H1 (cell line): ENCODE measurements around the gene RAB14. TPM values are rescaled to one million over a fixed set of nuclear protein-coding genes. Genes with fewer than 3 reads are reported as not detected.
A peak's percentile ranks its signal among the peaks of the same experiment; 100 is the strongest.

ENCODE experiments used
- CTCF ChIA-PET: fragments of 300-600 bp; sonication (Branson Sonifier 250); formaldehyde crosslinking; loops from one replicate; lab custom pipeline; 2021; ENCODE audit not compliant: partially characterized antibody; lab: Charles Lee
- POLR2A ChIA-PET: fragments of 300-600 bp; sonication (Branson Sonifier 250); formaldehyde crosslinking; loops from one replicate; lab custom pipeline; 2021; ENCODE audit warnings: inconsistent platforms; ENCODE audit not compliant: partially characterized antibody; lab: Charles Lee
- DNase-seq, 2 experiments: peaks; one replicate each; pipeline versions ENCODE4 v3.0.0 to v3.0.0-alpha.2; 2010 to 2022; ENCODE audit warnings: low spot score in 2 of 2, low read depth in 1 of 2, mixed read lengths in 1 of 2
- FAIRE-seq: peaks from 2 replicates; lab custom pipeline; 2011; peaks lifted over from hg19 to GRCh38; lab: Jason Lieb, UNC
- H2AFZ ChIP-seq: 2 replicates; pipeline ENCODE4 v1.8.1; 2012; ENCODE audit warnings: low read length, inconsistent platforms
- H2AK5ac ChIP-seq: 2 replicates; pipeline ENCODE4 v1.6.1; 2013; ENCODE audit warnings: low read depth, low read length
- H2BK120ac ChIP-seq: replicated peaks from 2 replicates; pipeline ENCODE3; 2013; ENCODE audit warnings: low read depth, low read length, inconsistent platforms
- H2BK12ac ChIP-seq: 2 replicates; pipeline ENCODE4 v1.6.1; 2013; ENCODE audit warnings: low read depth, low read length
- H2BK15ac ChIP-seq: 2 replicates; pipeline ENCODE4 v1.6.1; 2013; ENCODE audit warnings: low read length
- H2BK20ac ChIP-seq: 2 replicates; pipeline ENCODE4 v1.6.1; 2013; ENCODE audit warnings: low read length
- H2BK5ac ChIP-seq: 2 replicates; pipeline ENCODE4 v1.6.1; 2013; ENCODE audit warnings: low read depth, low read length
- H3K14ac ChIP-seq: 2 replicates; pipeline ENCODE4 v1.6.1; 2013; ENCODE audit warnings: inconsistent platforms; ENCODE audit not compliant: insufficient read length
- H3K18ac ChIP-seq: 2 replicates; pipeline ENCODE4 v1.6.1; 2013; ENCODE audit warnings: low read length; ENCODE audit errors: extremely low read depth
- H3K23ac ChIP-seq: 2 replicates; pipeline ENCODE4 v1.6.1; 2013; ENCODE audit warnings: inconsistent platforms; ENCODE audit not compliant: insufficient read length
- H3K23me2 ChIP-seq: 2 replicates; pipeline ENCODE4 v1.6.1; 2013; ENCODE audit warnings: low read depth, low read length
- H3K27ac ChIP-seq: 2 replicates; pipeline ENCODE4 v1.6.1; 2011; ENCODE audit warnings: low read depth, low read length, inconsistent platforms
- H3K27me3 ChIP-seq, 4 experiments: replicated peaks in 1 of 4; 1 replicate in 1 of 4; 2 replicates in 3 of 4; pipeline versions ENCODE4 v1.6.1 to v1.8.1; 2011 to 2013; ENCODE audit warnings: low read length in 3 of 4, mild to moderate bottlenecking in 3 of 4, inconsistent platforms in 2 of 4, mixed read lengths in 2 of 4, moderate library complexity in 1 of 4; ENCODE audit not compliant: control insufficient read depth in 3 of 4, insufficient read depth in 3 of 4; ENCODE audit errors: extremely low read depth in 1 of 4
- H3K36me3 ChIP-seq, 4 experiments: 2 replicates each; pipeline versions ENCODE4 v1.6.1 to v1.8.1; 2011 to 2013; ENCODE audit warnings: mild to moderate bottlenecking in 4 of 4, low read length in 3 of 4, moderate library complexity in 2 of 4, control low read depth in 1 of 4, inconsistent platforms in 1 of 4; ENCODE audit not compliant: insufficient read depth in 4 of 4, control insufficient read depth in 2 of 4
- H3K4ac ChIP-seq: replicated peaks from 2 replicates; pipeline ENCODE3; 2013; ENCODE audit warnings: low read length, low read depth, mixed read lengths, inconsistent platforms; ENCODE audit not compliant: insufficient read length
- H3K4me1 ChIP-seq, 4 experiments: replicated peaks in 1 of 4; 1 replicate in 1 of 4; 2 replicates in 3 of 4; pipeline versions ENCODE4 v1.6.1 to v1.8.1; 2011 to 2013; ENCODE audit warnings: low read length in 3 of 4, inconsistent platforms in 2 of 4, mixed read lengths in 1 of 4; ENCODE audit not compliant: insufficient read depth in 4 of 4, control insufficient read depth in 3 of 4
- H3K4me2 ChIP-seq, 2 experiments: 2 replicates each; pipeline versions ENCODE4 v1.6.1 to v1.8.1; 2011 to 2013; ENCODE audit warnings: low read depth in 2 of 2, low read length in 2 of 2, control low read depth in 1 of 2, inconsistent platforms in 1 of 2, mild to moderate bottlenecking in 1 of 2; ENCODE audit not compliant: insufficient read depth in 1 of 2
- H3K4me3 ChIP-seq, 4 experiments: fragments of 200-600, 300-600 bp in 1 of 4; sonication (generic), shearing (Covaris generic), sonication (Bioruptor Twin) in 1 of 4; 2 replicates each; pipeline versions ENCODE4 v1.5.1 to v1.8.1; 2011 to 2016; ENCODE audit warnings: low read length in 4 of 4, low read depth in 3 of 4, control low read depth in 2 of 4, inconsistent platforms in 2 of 4, mild to moderate bottlenecking in 2 of 4, mixed read lengths in 1 of 4, moderate library complexity in 1 of 4; ENCODE audit not compliant: insufficient read depth in 2 of 4; ENCODE audit errors: extremely low read depth in 1 of 4
- H3K56ac ChIP-seq: replicated peaks from 2 replicates; pipeline ENCODE3; 2013; ENCODE audit warnings: low read depth, mild to moderate bottlenecking, mixed read lengths, low read length, inconsistent platforms; ENCODE audit not compliant: insufficient read length
- H3K79me1 ChIP-seq: 2 replicates; pipeline ENCODE4 v1.6.1; 2013; ENCODE audit warnings: low read depth, low read length, control low read depth
- H3K79me2 ChIP-seq, 2 experiments: 2 replicates each; pipeline versions ENCODE4 v1.6.1 to v1.8.1; 2012 to 2013; ENCODE audit warnings: low read length in 2 of 2, mild to moderate bottlenecking in 2 of 2, inconsistent platforms in 1 of 2; ENCODE audit not compliant: insufficient read depth in 2 of 2, control insufficient read depth in 1 of 2
- H3K9ac ChIP-seq, 4 experiments: replicated peaks in 1 of 4; 1 replicate in 1 of 4; 2 replicates in 3 of 4; pipeline versions ENCODE4 v1.6.1 to v1.8.1; 2011 to 2013; ENCODE audit warnings: low read depth in 3 of 4, low read length in 3 of 4, control low read depth in 2 of 4, mild to moderate bottlenecking in 2 of 4, moderate library complexity in 2 of 4, inconsistent platforms in 1 of 4; ENCODE audit errors: extremely low read depth in 1 of 4
- H3K9me3 ChIP-seq, 2 experiments: 2 replicates each; pipeline versions ENCODE4 v1.6.1 to v1.8.1; 2012 to 2013; ENCODE audit warnings: mild to moderate bottlenecking in 2 of 2, moderate library complexity in 2 of 2, control low read depth in 1 of 2, inconsistent platforms in 1 of 2, low read depth in 1 of 2, low read length in 1 of 2, mixed read lengths in 1 of 2; ENCODE audit not compliant: insufficient read depth in 2 of 2
- H4K20me1 ChIP-seq, 2 experiments: replicated peaks in 1 of 2; 2 replicates each; pipeline versions ENCODE3 to v1.8.1; 2011 to 2013; ENCODE audit warnings: inconsistent platforms in 2 of 2, low read length in 2 of 2, mild to moderate bottlenecking in 1 of 2; ENCODE audit not compliant: insufficient read depth in 2 of 2, control insufficient read depth in 1 of 2
- H4K5ac ChIP-seq: 2 replicates; pipeline ENCODE4 v1.6.1; 2013; ENCODE audit warnings: low read length, low read depth, mixed read lengths, inconsistent platforms; ENCODE audit not compliant: insufficient read length
- H4K8ac ChIP-seq: 2 replicates; pipeline ENCODE4 v1.8.0; 2013; ENCODE audit warnings: mild to moderate bottlenecking, moderate library complexity, low read length, inconsistent platforms; ENCODE audit not compliant: insufficient read depth; ENCODE audit errors: extremely low read depth
- H4K91ac ChIP-seq: replicated peaks from 2 replicates; pipeline ENCODE3; 2013; ENCODE audit warnings: low read length, mixed read lengths, inconsistent platforms; ENCODE audit not compliant: insufficient read length
- CEBPB ChIP-seq: IDR thresholded peaks from 2 replicates; pipeline ENCODE4 v1.6.1; 2012; ENCODE audit warnings: low read depth, low read length
- CHD2 ChIP-seq: IDR thresholded peaks from 2 replicates; pipeline ENCODE4 v1.6.1; 2012; ENCODE audit warnings: low read length, improper control_type of control experiment
- GABPA ChIP-seq: IDR thresholded peaks from 2 replicates; pipeline ENCODE4 v1.6.1; 2011; ENCODE audit warnings: mild to moderate bottlenecking, low read length, moderate library complexity, borderline replicate concordance; ENCODE audit not compliant: insufficient read depth
- HDAC6 ChIP-seq: IDR thresholded peaks from one replicate; pipeline ENCODE4 v1.7.1; 2012; ENCODE audit warnings: low read depth, mild to moderate bottlenecking, inconsistent platforms, low read length, moderate library complexity
- MAX ChIP-seq: IDR thresholded peaks from 2 replicates; pipeline ENCODE4 v1.6.1; 2012; ENCODE audit warnings: inconsistent platforms
- WGBS, 2 experiments: shearing (Covaris generic) in 1 of 2; methylation state at CpG; one replicate each; pipeline versions ENCODE4 v1.1.6 to v1.1.7; 2013 to 2015; ENCODE audit warnings: low lambda C conversion rate in 2 of 2, mixed read lengths in 2 of 2, inconsistent platforms in 1 of 2, low coverage in 1 of 2, missing lambda C conversion rate in 1 of 2; ENCODE audit not compliant: insufficient replicate concordance in 2 of 2, insufficient coverage in 1 of 2, insufficient read length in 1 of 2; ENCODE audit errors: extremely low coverage in 1 of 2, missing lambda C conversion rate in 1 of 2; 5-methylcytosine and 5-hydroxymethylcytosine counted together
- polyA plus RNA-seq, 7 experiments: library from polyadenylated mRNA; depleted of rRNA in 3 of 7; stranded (reverse) in 5 of 7; unstranded in 2 of 7; fragments of >200 nt in 5 of 7; fragments of 200-250 nt in 2 of 7; gene quantifications; 1 replicate in 5 of 7; 2 replicates in 1 of 7; 4 replicates in 1 of 7; pipeline versions ENCODE4 v1.2.1 to v1.2.3, GENCODE V29; 2011 to 2013; ENCODE audit warnings: missing spikeins in 2 of 7, mixed read lengths in 2 of 7
- total RNA-seq: library from RNA; stranded (reverse); fragmentation: NEBNext Ultra II Directional; extraction: Animal tissue kit (Norgen Biotek cat#: 25700); gene quantifications from 2 replicates; pipeline ENCODE4 v1.2.1, GENCODE V29; 2021
- TF ChIP-seq, protein P1 (sequence below): IDR thresholded peaks from 2 replicates; pipeline ENCODE4 v1.6.1; 2011; ENCODE audit warnings: low read length, improper control_type of control experiment

RAB14 gene
- total and polyA plus RNA-seq, 2 of the 8 experiments (the other 6 are each of a cell fraction or from before 2014, with no cell fraction given), result 9.1 to 44.8 TPM

- ChIA-PET CTCF (interaction anchor here (1.6 kb wide), 1 partner anchor 9 kb away, joined by 3 read pairs; no protein-coding TSS in a partner anchor), POLR2A (interaction anchor here (1.4 kb wide), 1 partner anchor 15 kb away, joined by 4 read pairs; no protein-coding TSS in a partner anchor)
- Histone ChIP-seq H2BK15ac (no peak overlapping the region), H3K27ac (no peak overlapping the region), H3K4me1 (peaks cover 0 to 3% (median 2%) of the 10 kb centered on the region in 4 experiments; a peak in 4 of 7 replicates), H3K56ac (no peak overlapping the region), H2AFZ (no peak overlapping the region), H2BK12ac (no peak overlapping the region), H3K4me3 (no peak overlapping the region), H3K4me2 (no peak overlapping the region), H2BK5ac (no peak overlapping the region), H3K23me2 (peaks cover 8% of the 10 kb centered on the region), H3K23ac (no peak overlapping the region), H3K9ac (peak overlapping the region in 1 of 4 experiments; percentile 45; a peak in 1 of 7 replicates), H2BK20ac (no peak overlapping the region), H4K5ac (no peak overlapping the region), H3K79me1 (peaks cover 5% of the 10 kb centered on the region; the same call in 1 of the 2 replicates), H2BK120ac (no peak overlapping the region), H3K79me2 (peaks cover 12 to 75% of the 10 kb centered on the region in 2 experiments; a peak in 3 of 4 replicates), H3K36me3 (no peaks in the 10 kb centered on the region), H4K20me1 (peaks cover 3 to 7% of the 10 kb centered on the region in 2 experiments), H3K27me3 (no peaks in the 10 kb centered on the region; a peak in 1 of 7 replicates), H3K9me3 (no peaks in the 10 kb centered on the region), H2AK5ac (no peak overlapping the region), H4K91ac (no peak overlapping the region), H4K8ac (no peak overlapping the region), H3K18ac (no peak overlapping the region), H3K14ac (no peak overlapping the region), H3K4ac (no peak overlapping the region)
- WGBS, 2 experiments, result 84% methylated on average over 4 of the region's 4 CpGs; no CpG with 5 or more reads in 1 of the 2 experiments
- DNase-seq (no peak), FAIRE-seq (no peak)
- no peak for TF ChIP-seq CEBPB
- TF ChIP-seq CHD2, result no peak
- TF ChIP-seq GABPA, result no peak
- no peak for TF ChIP-seq HDAC6
- TF ChIP-seq MAX, result no peak
- TF ChIP-seq, protein P1, sequence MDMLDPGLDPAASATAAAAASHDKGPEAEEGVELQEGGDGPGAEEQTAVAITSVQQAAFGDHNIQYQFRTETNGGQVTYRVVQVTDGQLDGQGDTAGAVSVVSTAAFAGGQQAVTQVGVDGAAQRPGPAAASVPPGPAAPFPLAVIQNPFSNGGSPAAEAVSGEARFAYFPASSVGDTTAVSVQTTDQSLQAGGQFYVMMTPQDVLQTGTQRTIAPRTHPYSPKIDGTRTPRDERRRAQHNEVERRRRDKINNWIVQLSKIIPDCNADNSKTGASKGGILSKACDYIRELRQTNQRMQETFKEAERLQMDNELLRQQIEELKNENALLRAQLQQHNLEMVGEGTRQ, result no peak
Measured at GRCh38 chr9:121198512-121199042, 3.1 kb downstream of the RAB14 start.
